ENCODE data around the gene NMB.

The NMB gene

DNA sequence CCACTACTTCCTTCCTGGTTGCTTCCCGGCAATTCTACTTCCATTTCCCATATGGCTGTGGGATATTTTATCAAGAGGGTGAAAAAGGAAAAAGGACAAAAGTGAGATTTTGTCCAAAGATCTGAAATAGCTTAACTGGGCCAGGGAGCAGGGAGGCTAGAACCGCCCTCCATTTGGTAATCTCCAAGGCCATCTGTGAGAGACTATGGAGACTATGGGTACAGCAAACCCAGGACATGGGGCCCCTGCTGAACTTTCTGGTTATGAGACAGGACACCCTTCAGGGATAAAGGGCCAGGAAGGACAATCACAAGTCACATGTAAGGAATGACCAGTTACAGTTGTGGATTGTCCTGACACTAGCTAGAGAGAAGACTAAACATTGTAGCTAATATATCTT lies 32.9 kb downstream of the NMB start:
- no peak for DNase-seq (ENCODE audit: low read depth)
- H3K4me3 ChIP-seq (ENCODE audit: low read depth, low read length): no peak overlapping the region

DNA sequence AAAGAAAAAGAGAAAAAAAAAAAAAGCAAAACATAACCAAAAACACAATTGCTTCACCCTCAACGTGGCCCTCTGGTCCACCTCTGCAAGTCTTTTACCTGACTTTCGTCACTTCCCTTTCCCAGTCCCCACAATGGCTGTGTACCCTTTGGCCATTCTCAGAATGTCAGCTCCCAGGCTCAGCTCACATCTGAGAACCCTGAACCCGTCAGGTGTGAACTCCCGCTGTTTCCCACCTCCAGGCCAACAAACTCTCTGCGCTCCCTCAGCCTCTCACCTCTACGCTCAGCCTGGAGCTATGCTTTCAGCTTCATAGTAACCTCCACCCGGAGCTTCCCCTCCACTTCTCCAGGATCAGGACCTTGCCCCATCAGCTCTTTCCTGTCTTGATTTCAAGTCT lies 33.6 kb downstream of the NMB start:
- DNase-seq (ENCODE audit: low read depth): no peak
- H3K4me3 ChIP-seq (ENCODE audit: low read depth, low read length): no peak overlapping the region

DNA sequence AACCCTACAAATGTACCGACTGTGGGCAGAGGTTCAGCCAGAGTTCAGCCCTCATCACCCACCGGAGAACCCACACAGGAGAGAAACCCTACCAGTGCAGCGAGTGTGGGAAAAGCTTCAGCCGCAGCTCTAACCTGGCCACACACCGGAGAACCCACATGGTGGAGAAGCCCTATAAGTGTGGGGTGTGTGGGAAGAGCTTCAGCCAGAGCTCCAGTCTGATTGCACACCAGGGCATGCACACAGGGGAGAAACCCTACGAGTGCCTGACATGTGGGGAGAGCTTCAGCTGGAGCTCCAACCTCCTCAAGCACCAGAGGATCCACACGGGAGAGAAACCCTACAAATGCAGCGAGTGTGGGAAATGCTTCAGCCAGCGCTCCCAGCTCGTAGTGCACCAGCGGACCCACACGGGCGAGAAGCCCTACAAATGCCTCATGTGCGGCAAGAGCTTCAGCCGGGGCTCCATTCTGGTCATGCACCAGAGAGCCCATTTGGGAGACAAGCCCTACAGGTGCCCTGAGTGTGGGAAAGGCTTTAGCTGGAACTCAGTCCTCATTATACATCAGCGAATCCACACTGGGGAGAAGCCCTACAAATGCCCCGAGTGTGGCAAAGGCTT lies 36.5 kb downstream of the NMB start:
- H3K4me3 ChIP-seq (ENCODE audit: low read depth, low read length): no peak overlapping the region

DNA sequence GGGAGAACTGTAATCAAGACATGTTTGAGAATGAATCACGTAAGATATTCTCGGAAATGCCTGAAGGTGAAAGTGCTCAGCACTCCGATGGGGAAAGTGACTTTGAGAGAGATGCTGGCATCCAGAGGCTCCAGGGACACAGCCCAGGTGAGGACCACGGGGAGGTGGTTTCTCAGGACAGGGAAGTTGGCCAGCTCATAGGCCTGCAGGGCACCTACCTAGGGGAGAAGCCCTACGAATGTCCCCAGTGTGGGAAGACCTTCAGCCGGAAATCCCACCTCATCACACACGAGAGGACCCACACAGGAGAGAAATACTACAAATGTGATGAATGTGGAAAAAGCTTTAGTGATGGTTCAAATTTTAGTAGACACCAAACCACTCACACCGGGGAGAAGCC lies 37.4 kb downstream of the NMB start:
- H3K4me3 ChIP-seq (ENCODE audit: low read depth, low read length): no peak overlapping the region
- DNase-seq (ENCODE audit: low read depth): no peak

More for the DNA sequence above, 36.5 kb downstream of the NMB start:
- DNase-seq (ENCODE audit: low read depth): no peak

DNA sequence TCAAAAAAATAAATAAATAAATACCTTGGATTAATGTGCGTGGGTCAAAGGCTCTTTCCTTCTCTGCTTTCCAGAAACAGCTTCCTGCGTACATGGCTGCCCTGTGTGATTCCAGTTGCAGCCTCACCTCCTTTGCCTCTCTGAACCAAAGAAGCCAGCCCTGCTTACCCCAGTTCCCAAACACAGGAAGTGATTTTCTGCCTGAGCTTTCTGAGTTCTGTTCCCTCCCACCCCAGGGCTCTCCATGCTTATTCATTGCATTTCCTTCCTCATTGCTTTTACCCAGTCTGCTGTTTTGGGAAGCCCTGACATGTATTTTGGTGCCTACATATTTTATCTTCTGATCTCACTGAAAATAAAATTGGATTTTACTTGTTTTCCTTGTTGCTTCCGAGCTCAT lies 41.8 kb downstream of the NMB start:
- no peak overlapping the region for H3K4me3 ChIP-seq (ENCODE audit: low read depth, low read length)
- DNase-seq (ENCODE audit: low read depth): no peak

DNA sequence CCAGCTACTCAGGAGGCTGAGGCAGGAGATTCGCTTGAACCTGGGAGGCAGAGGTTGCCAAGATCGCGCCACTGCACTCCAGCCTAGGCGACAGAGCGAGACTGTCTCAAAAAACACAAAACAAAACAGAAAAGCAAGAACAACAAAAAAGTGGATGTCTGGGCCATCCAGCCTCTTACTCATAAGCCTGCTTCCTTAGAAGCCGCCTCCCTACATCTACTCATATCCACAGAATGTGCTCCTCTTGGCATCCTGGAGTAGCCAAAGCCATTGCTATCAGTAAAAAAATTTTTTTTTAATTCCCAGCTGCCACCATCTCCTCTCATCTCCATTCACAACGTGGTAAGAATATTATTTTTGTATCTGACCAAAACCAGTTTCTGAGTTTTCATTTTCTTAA lies 46.4 kb downstream of the NMB start:
- DNase-seq (ENCODE audit: low read depth): no peak
- no peak overlapping the region for H3K4me3 ChIP-seq (ENCODE audit: low read depth, low read length)

DNA sequence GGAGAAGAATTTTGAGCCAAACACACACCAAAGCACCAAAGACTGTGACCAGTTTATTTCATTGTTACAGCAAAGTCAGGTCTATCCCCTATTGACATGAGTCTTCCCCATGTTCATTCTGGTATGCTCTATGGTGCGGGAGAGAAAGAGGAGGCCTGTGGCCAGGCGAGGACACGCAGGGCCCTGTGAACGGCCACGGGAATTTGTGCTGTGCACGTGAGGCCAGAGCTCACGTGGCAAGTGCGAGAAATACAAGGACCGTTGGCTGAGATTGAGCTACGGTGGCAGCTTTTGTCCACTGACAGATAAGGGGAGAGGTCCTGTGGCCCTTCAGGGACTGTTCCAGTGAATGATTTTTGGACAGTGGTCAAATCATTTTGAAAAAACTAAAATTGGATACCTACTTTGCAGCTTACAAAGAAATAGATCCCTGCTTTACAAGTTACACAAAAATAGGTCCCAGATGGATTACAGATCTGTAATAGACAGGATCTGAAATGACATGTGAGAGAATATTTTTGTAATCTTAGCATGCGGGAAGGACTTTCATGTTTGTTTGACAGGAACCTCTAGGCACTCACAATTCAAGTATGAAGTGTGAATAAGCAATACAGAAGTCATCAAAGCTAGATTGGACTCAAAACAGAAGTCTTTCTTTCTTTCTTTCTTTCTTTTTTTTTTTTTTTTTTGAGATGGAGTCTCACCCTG lies 48.0 kb downstream of the NMB start:
- no peak for DNase-seq (ENCODE audit: low read depth)
- H3K4me3 ChIP-seq (ENCODE audit: low read depth, low read length): no peak overlapping the region

DNA sequence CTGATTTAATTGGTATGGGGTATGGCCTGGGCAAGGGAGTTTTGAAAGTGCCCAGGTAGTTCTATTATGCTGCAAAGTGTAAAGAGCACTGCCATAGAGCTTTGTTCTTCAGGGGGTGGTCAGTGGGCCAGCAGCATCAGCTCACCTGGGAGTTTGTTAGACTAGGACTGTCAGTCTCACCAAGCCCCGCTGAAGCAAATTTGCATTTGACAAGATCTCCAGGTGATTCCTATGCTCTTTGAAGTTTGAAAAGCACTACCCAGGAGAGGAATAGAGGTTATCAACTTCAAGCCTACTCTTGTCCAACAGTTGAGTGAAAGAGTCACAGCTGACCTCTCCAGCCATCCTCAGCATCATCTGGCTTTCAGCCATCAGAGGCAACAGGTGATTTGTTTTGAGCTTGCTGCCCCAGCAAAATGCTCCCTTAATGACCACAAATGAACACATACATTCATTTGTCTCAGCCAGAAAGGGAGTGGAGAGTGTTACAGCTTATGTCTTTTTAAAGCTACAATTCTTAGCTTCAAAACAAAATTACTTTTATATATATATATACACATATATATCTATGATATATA lies 49.2 kb downstream of the NMB start:
- no peak for DNase-seq (ENCODE audit: low read depth)

DNA sequence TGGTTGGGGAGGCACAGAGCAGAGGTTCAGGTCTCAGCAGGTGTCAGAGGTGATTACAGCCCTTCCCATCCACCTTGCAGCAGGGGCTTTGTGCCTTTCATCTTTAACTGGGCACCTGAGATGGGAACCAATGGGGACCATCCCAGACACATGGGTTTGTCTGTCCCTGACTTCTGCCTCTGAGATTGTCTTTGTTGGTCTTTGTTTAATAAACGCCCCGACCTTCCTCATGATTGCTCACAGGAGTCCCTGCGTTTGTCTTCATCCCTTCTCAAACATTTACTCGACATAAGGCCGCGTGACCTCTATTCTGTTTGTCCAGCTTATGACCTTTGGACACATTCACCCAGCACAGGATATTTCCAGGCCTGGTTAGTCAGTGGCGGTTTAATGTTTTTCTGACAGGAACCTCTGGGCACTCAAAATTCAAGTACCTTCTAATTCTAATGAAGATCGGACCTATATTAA lies 51.3 kb downstream of the NMB start:
- DNase-seq (ENCODE audit: low read depth): no peak

More for the DNA sequence above, 49.2 kb downstream of the NMB start:
- H3K4me3 ChIP-seq (ENCODE audit: low read depth, low read length): no peak overlapping the region

DNA sequence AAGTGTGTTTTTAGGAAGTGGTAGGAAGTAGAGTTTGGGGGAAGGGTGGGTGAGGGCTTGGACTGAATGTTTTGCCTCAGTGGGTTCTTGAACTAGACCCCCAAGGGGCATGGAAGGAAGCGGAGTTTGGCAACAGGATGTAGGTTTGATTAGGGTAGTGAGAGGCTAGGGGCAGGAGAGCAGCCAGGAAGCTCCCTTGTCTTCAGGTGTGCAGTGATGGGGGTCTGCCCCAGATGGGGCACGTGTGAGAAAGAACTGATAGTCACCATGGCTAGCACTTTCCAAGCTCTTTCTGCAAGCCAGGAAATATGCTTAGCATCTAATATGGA lies 52.5 kb downstream of the NMB start:
- no peak for DNase-seq (ENCODE audit: low read depth)
- no peak overlapping the region for H3K4me3 ChIP-seq (ENCODE audit: low read depth, low read length)

More for the DNA sequence above, 51.3 kb downstream of the NMB start:
- no peak overlapping the region for H3K4me3 ChIP-seq (ENCODE audit: low read depth, low read length)
